NCI-H146 (cell line): ENCODE data around the gene MYO7A.

Experiments
- DNase-seq: peaks from one replicate; lab custom pipeline; 2025; lab: John Stamatoyannopoulos, UW

MYO7A gene

GRCh38 chr11:77112641-77113381 is 15.2 kb upstream of the MYO7A start:
- DNase-seq: no peak

GRCh38 chr11:77113382-77114088 is 14.5 kb upstream of the MYO7A start:
- peak; percentile 39 for DNase-seq

GRCh38 chr11:77114089-77114463 is 14.0 kb upstream of the MYO7A start:
- DNase-seq: no peak

GRCh38 chr11:77115181-77115611 is 12.8 kb upstream of the MYO7A start:
- DNase-seq: no peak

GRCh38 chr11:77115956-77116355 is 12.1 kb upstream of the MYO7A start:
- no peak for DNase-seq

- DNase-seq: peak; percentile 79
These were observed 10.6 kb upstream of the MYO7A start for GRCh38 chr11:77117492-77117891.

- no peak for DNase-seq
These were observed 10.0 kb upstream of the MYO7A start for GRCh38 chr11:77118086-77118485.

GRCh38 chr11:77118971-77119370 is 9.1 kb upstream of the MYO7A start:
- DNase-seq: no peak

GRCh38 chr11:77119531-77119936 is 8.5 kb upstream of the MYO7A start:
- no peak for DNase-seq

GRCh38 chr11:77120571-77120970 is 7.5 kb upstream of the MYO7A start:
- DNase-seq: no peak

- DNase-seq: no peak
These were observed 6.9 kb upstream of the MYO7A start for GRCh38 chr11:77121096-77121640.

- DNase-seq: no peak
These were observed 6.0 kb upstream of the MYO7A start for GRCh38 chr11:77121876-77122575.

- no peak for DNase-seq
These were observed 5.4 kb upstream of the MYO7A start for GRCh38 chr11:77122576-77123212.

GRCh38 chr11:77123591-77123990 is 4.5 kb upstream of the MYO7A start:
- no peak for DNase-seq

- DNase-seq: no peak
These were observed 4.0 kb upstream of the MYO7A start for GRCh38 chr11:77124041-77124440.

GRCh38 chr11:77124488-77124887 is 3.6 kb upstream of the MYO7A start:
- DNase-seq: no peak

- DNase-seq: no peak
These were observed 2.9 kb upstream of the MYO7A start for GRCh38 chr11:77125191-77125590.

- DNase-seq: no peak
These were observed 2.4 kb upstream of the MYO7A start for GRCh38 chr11:77125695-77126094.

GRCh38 chr11:77126156-77126775 is 1.8 kb upstream of the MYO7A start:
- DNase-seq: no peak

- DNase-seq: peak; percentile 68
These were observed 1.2 kb upstream of the MYO7A start for GRCh38 chr11:77126861-77127234.

- peak; percentile 69 for DNase-seq
These were observed 673 bp upstream of the MYO7A start for GRCh38 chr11:77127235-77127911.
